Limb (tissue), 2 donors: Measurements from ENCODE around the gene CDH4.

Experiments used
- DNase-seq, 2 donors: peaks; one replicate each; pipeline ENCODE4 v3.0.0-alpha.2; 2016; ENCODE audit errors: extremely low spot score in 2 of 2

Gene CDH4

GRCh38 chr20:61556111-61556510, 304.1 kb downstream of the CDH4 start:
- DNase-seq: no peak

GRCh38 chr20:61556673-61557072, 304.6 kb downstream of the CDH4 start:
- DNase-seq: no peak

- no peak for DNase-seq
Measured at GRCh38 chr20:61557621-61558020, 305.6 kb downstream of the CDH4 start.

GRCh38 chr20:61558726-61559125, 306.7 kb downstream of the CDH4 start:
- DNase-seq: no peak

- DNase-seq: no peak
Measured at GRCh38 chr20:61559706-61560315, 307.8 kb downstream of the CDH4 start.

GRCh38 chr20:61560361-61560853, 308.3 kb downstream of the CDH4 start:
- no peak for DNase-seq

GRCh38 chr20:61561111-61561830, 309.2 kb downstream of the CDH4 start:
- DNase-seq: no peak

- DNase-seq: no peak
Measured at GRCh38 chr20:61562491-61562890, 310.4 kb downstream of the CDH4 start.

- DNase-seq: no peak
Measured at GRCh38 chr20:61562897-61563504, 310.9 kb downstream of the CDH4 start.

- DNase-seq: no peak
Measured at GRCh38 chr20:61564628-61565027, 312.6 kb downstream of the CDH4 start.

- no peak for DNase-seq
Measured at GRCh38 chr20:61565791-61566190, 313.7 kb downstream of the CDH4 start.

- no peak for DNase-seq
Measured at GRCh38 chr20:61566691-61567090, 314.6 kb downstream of the CDH4 start.

GRCh38 chr20:61567204-61567603, 315.1 kb downstream of the CDH4 start:
- no peak for DNase-seq

GRCh38 chr20:61569825-61570224, 317.8 kb downstream of the CDH4 start:
- DNase-seq: no peak

- DNase-seq: no peak
Measured at GRCh38 chr20:61570646-61571195, 318.7 kb downstream of the CDH4 start.

- no peak for DNase-seq
Measured at GRCh38 chr20:61571221-61571620, 319.2 kb downstream of the CDH4 start.

- DNase-seq: no peak
Measured at GRCh38 chr20:61571916-61572711, 320.1 kb downstream of the CDH4 start.

GRCh38 chr20:61572789-61573188, 320.7 kb downstream of the CDH4 start:
- no peak for DNase-seq

- no peak for DNase-seq
Measured at GRCh38 chr20:61573415-61574305, 321.6 kb downstream of the CDH4 start.

GRCh38 chr20:61575151-61575937, 323.3 kb downstream of the CDH4 start:
- no peak for DNase-seq
